CD14-positive monocyte (primary cell): Measurements from ENCODE around the gene HDAC10. TPM values are rescaled to one million over a fixed set of nuclear protein-coding genes. Genes with fewer than 3 reads are reported as not detected.

Experiments
- DNase-seq, 3 donors: peaks; one replicate each; pipeline ENCODE4 v3.0.0-alpha.2; 2011 to 2022
- H2AFZ ChIP-seq: 2 replicates; pipeline ENCODE4 v1.6.0; 2012; ENCODE audit warnings: mild to moderate bottlenecking, low read depth, low read length, inconsistent platforms; ENCODE audit not compliant: insufficient read depth, poor library complexity, severe bottlenecking
- H3K27ac ChIP-seq, 2 donors: 1 replicate in 1 of 2; 2 replicates in 1 of 2; pipeline ENCODE4 v1.5.1; 2012 to 2013; ENCODE audit warnings: low read length in 2 of 2, control low read depth in 1 of 2, inconsistent platforms in 1 of 2, low read depth in 1 of 2, mild to moderate bottlenecking in 1 of 2
- H3K27me3 ChIP-seq, 2 donors: one replicate each; pipeline versions ENCODE4 v1.6.0 to v1.6.1; 2011 to 2013; ENCODE audit warnings: low read length in 2 of 2; ENCODE audit not compliant: control insufficient read depth in 2 of 2, insufficient read depth in 2 of 2
- H3K36me3 ChIP-seq, 2 donors: replicated peaks in 1 of 2; 1 replicate in 1 of 2; 2 replicates in 1 of 2; pipeline versions ENCODE4 v1.5.1 to v1.6.1; 2012 to 2013; ENCODE audit warnings: low read length in 2 of 2, control low read depth in 1 of 2, inconsistent platforms in 1 of 2, mild to moderate bottlenecking in 1 of 2; ENCODE audit not compliant: insufficient read depth in 2 of 2, control insufficient read depth in 1 of 2
- H3K4me1 ChIP-seq, 2 donors: 1 replicate in 1 of 2; 2 replicates in 1 of 2; pipeline versions ENCODE4 v1.5.1 to v1.6.1; 2012 to 2013; ENCODE audit warnings: low read length in 2 of 2, control low read depth in 1 of 2, inconsistent platforms in 1 of 2, mild to moderate bottlenecking in 1 of 2, moderate library complexity in 1 of 2; ENCODE audit not compliant: insufficient read depth in 2 of 2, control insufficient read depth in 1 of 2
- H3K4me2 ChIP-seq: replicated peaks from 2 replicates; pipeline ENCODE3; 2012; ENCODE audit warnings: low read length, moderate library complexity, mild to moderate bottlenecking; ENCODE audit not compliant: poor library complexity, severe bottlenecking; ENCODE audit errors: extremely low read depth
- H3K4me3 ChIP-seq, 3 experiments: fragments of 200-600 bp in 1 of 3; sonication (generic) in 1 of 3; replicated peaks in 1 of 3; 1 replicate in 2 of 3; 2 replicates in 1 of 3; pipeline ENCODE4 v1.5.1; 2011 to 2013; ENCODE audit warnings: low read length in 3 of 3, mild to moderate bottlenecking in 3 of 3, control low read depth in 2 of 3, low read depth in 2 of 3, inconsistent platforms in 1 of 3, moderate library complexity in 1 of 3
- H3K79me2 ChIP-seq: 2 replicates; pipeline ENCODE4 v1.6.0; 2012; ENCODE audit warnings: mild to moderate bottlenecking, control low read depth, inconsistent platforms, low read length, moderate library complexity; ENCODE audit not compliant: insufficient read depth
- H3K9ac ChIP-seq: 2 replicates; pipeline ENCODE4 v1.6.0; 2017; ENCODE audit warnings: low read length, mild to moderate bottlenecking; ENCODE audit not compliant: insufficient read depth, poor library complexity, severe bottlenecking
- H3K9me3 ChIP-seq, 2 donors: replicated peaks in 1 of 2; 1 replicate in 1 of 2; 2 replicates in 1 of 2; pipeline versions ENCODE4 v1.5.1 to v1.6.1; 2012 to 2013; ENCODE audit warnings: low read length in 2 of 2, control low read depth in 1 of 2; ENCODE audit not compliant: control insufficient read depth in 1 of 2, insufficient read depth in 1 of 2
- H4K20me1 ChIP-seq: 2 replicates; pipeline ENCODE4 v1.6.0; 2012; ENCODE audit warnings: mild to moderate bottlenecking, low read length, control low read depth, moderate library complexity; ENCODE audit not compliant: insufficient read depth
- H3K27ac Mint-ChIP-seq, 7 donors: one replicate each; pipeline ENCODE4 v1.8.0; 2020; ENCODE audit warnings: mild to moderate bottlenecking in 7 of 7, mixed read lengths in 7 of 7, moderate library complexity in 6 of 7, inconsistent platforms in 2 of 7
- H3K27me3 Mint-ChIP-seq, 3 donors: one replicate each; pipeline ENCODE4 v1.8.0; 2021 to 2022; ENCODE audit warnings: low read depth in 3 of 3, mild to moderate bottlenecking in 3 of 3, mixed read lengths in 3 of 3, moderate library complexity in 3 of 3, inconsistent platforms in 1 of 3
- H3K36me3 Mint-ChIP-seq, 2 donors: one replicate each; pipeline ENCODE4 v1.8.0; 2020; ENCODE audit warnings: mixed read lengths in 2 of 2, inconsistent platforms in 1 of 2, mild to moderate bottlenecking in 1 of 2
- H3K4me1 Mint-ChIP-seq: one replicate; pipeline ENCODE4 v1.8.0; 2020; ENCODE audit warnings: mild to moderate bottlenecking, mixed read lengths
- H3K4me3 Mint-ChIP-seq, 2 donors: one replicate each; pipeline ENCODE4 v1.8.0; 2020; ENCODE audit warnings: mild to moderate bottlenecking in 2 of 2, mixed read lengths in 2 of 2, moderate library complexity in 1 of 2
- H3K9me3 Mint-ChIP-seq, 7 donors: one replicate each; pipeline ENCODE4 v1.8.0; 2020 to 2022; ENCODE audit warnings: mixed read lengths in 7 of 7, mild to moderate bottlenecking in 6 of 7, moderate library complexity in 6 of 7, inconsistent platforms in 2 of 7
- CTCF ChIP-seq: fragments of 200-600 bp; IDR thresholded peaks from one replicate; pipeline ENCODE4 v1.8.0; 2022; ENCODE audit warnings: antibody characterized with exemption, mild to moderate bottlenecking
- WGBS: methylation state at CpG from one replicate; pipeline ENCODE4 v1.1.5; 2013; ENCODE audit warnings: missing lambda C conversion rate; ENCODE audit not compliant: insufficient coverage; 5-methylcytosine and 5-hydroxymethylcytosine counted together
- intact Hi-C, 2 donors: fragments of 100-400 bp; cut with micrococcal nuclease; formaldehyde crosslinking; loops; one replicate each; pipeline versions ENCODE4 v1.15.0 to v1.15.1; 2023
- polyA plus RNA-seq, 3 donors: library from polyadenylated mRNA; depleted of rRNA in 1 of 3; unstranded in 2 of 3; stranded (reverse) in 1 of 3; fragments of 300-500 nt in 2 of 3; fragments of >200 nt in 1 of 3; fragmentation: Illumina TruSeq in 2 of 3; gene quantifications; 1 replicate in 2 of 3; 2 replicates in 1 of 3; pipeline ENCODE4 v1.2.3, GENCODE V29; 2012 to 2021

Gene HDAC10
- polyA plus RNA-seq, 3 donors, result 9.2 to 148 (median 13.7) TPM

GRCh38 chr22:50229370-50229769 is 21.7 kb downstream of the HDAC10 start:
- intact Hi-C loops, result no loop called here
- H3K79me2 ChIP-seq, result no peaks in the 10 kb centered on the region
- H3K27ac ChIP-seq, result no peak overlapping the region
- 99% methylated on average over 12 of the region's 16 CpGs for WGBS
- H3K4me3 ChIP-seq, result no peak overlapping the region
- H3K9ac ChIP-seq, result no peak overlapping the region
- DNase-seq, result no peak
- no peak overlapping the region for H3K4me2 ChIP-seq
- no peaks in the 10 kb centered on the region for H3K4me1 ChIP-seq
- peaks cover 53 to 88% of the 10 kb centered on the region in 2 donors for H3K36me3 Mint-ChIP-seq
- H3K27ac Mint-ChIP-seq, result peak overlapping the region in 1 of 7 donors; percentile 15
- H3K36me3 ChIP-seq, result peaks cover 54 to 74% of the 10 kb centered on the region in 2 donors
- H4K20me1 ChIP-seq, result peaks cover 11% of the 10 kb centered on the region
- no peak overlapping the region for H3K4me3 Mint-ChIP-seq
- no peak overlapping the region for H2AFZ ChIP-seq
- H3K27me3 ChIP-seq, result no peaks in the 10 kb centered on the region
- H3K9me3 Mint-ChIP-seq, result peaks cover 0 to 1% (median 0%) of the 10 kb centered on the region in 7 donors
- H3K9me3 ChIP-seq, result no peaks in the 10 kb centered on the region
- TF ChIP-seq CTCF, result no peak
- peaks cover 0 to 2% (median 0%) of the 10 kb centered on the region in 3 donors for H3K27me3 Mint-ChIP-seq
- H3K4me1 Mint-ChIP-seq, result no peaks in the 10 kb centered on the region

GRCh38 chr22:50228366-50228765 is 22.7 kb downstream of the HDAC10 start:
- H3K4me1 ChIP-seq, result no peaks in the 10 kb centered on the region
- no peaks in the 10 kb centered on the region for H3K4me1 Mint-ChIP-seq
- H3K4me3 Mint-ChIP-seq, result peak overlapping the region in 1 of 2 donors; percentile 20
- no peaks in the 10 kb centered on the region for H3K27me3 ChIP-seq
- H3K9ac ChIP-seq, result no peak overlapping the region
- no peaks in the 10 kb centered on the region for H3K79me2 ChIP-seq
- no peak overlapping the region for H3K27ac Mint-ChIP-seq
- TF ChIP-seq CTCF, result no peak
- 96% methylated on average over 9 of the region's 9 CpGs for WGBS
- H4K20me1 ChIP-seq, result peaks cover under 1% of the 10 kb centered on the region
- H3K9me3 ChIP-seq, result no peaks in the 10 kb centered on the region
- peaks cover 0 to 2% (median 0%) of the 10 kb centered on the region in 3 donors for H3K27me3 Mint-ChIP-seq
- H3K4me2 ChIP-seq, result no peak overlapping the region
- no peak for DNase-seq
- H3K36me3 Mint-ChIP-seq, result peaks cover 57 to 88% of the 10 kb centered on the region in 2 donors
- no peak overlapping the region for H2AFZ ChIP-seq
- intact Hi-C loops, result no loop called here
- no peaks in the 10 kb centered on the region for H3K9me3 Mint-ChIP-seq
- peaks cover 60 to 80% of the 10 kb centered on the region in 2 donors for H3K36me3 ChIP-seq
- H3K4me3 ChIP-seq, result no peak overlapping the region
- no peak overlapping the region for H3K27ac ChIP-seq
